Neuron (in vitro differentiated cells): Measurements from ENCODE around the gene BNIPL.
A peak's percentile ranks its signal among the peaks of the same experiment; 100 is the strongest.

Experiments used
- H2AFZ ChIP-seq: one replicate; pipeline ENCODE4 v1.6.1; 2013; ENCODE audit warnings: low read depth, mild to moderate bottlenecking, inconsistent platforms, low read length, moderate library complexity
- H3K27me3 ChIP-seq: one replicate; pipeline ENCODE4 v1.6.1; 2013; ENCODE audit warnings: low read length; ENCODE audit not compliant: insufficient read depth
- H3K36me3 ChIP-seq: one replicate; pipeline ENCODE4 v1.6.1; 2013; ENCODE audit warnings: low read length; ENCODE audit not compliant: insufficient read depth
- H3K4me1 ChIP-seq: one replicate; pipeline ENCODE4 v1.6.1; 2013; ENCODE audit warnings: low read length; ENCODE audit not compliant: insufficient read depth
- H3K4me3 ChIP-seq: 2 replicates; pipeline ENCODE4 v1.5.1; 2013; ENCODE audit warnings: mild to moderate bottlenecking, low read length, moderate library complexity
- H3K9me3 ChIP-seq: one replicate; pipeline ENCODE4 v1.6.1; 2013; ENCODE audit warnings: low read length

The BNIPL gene

GRCh38 chr1:151067185-151067584, 30.8 kb downstream of the BNIPL start:
- no peak overlapping the region for H3K4me3 ChIP-seq
- peaks cover 60% of the 10 kb centered on the region for H3K36me3 ChIP-seq
- no peaks in the 10 kb centered on the region for H3K27me3 ChIP-seq
- H3K9me3 ChIP-seq, result peaks cover 4% of the 10 kb centered on the region
- H2AFZ ChIP-seq, result no peak overlapping the region
- H3K4me1 ChIP-seq, result peaks cover 12% of the 10 kb centered on the region

- Histone ChIP-seq H3K36me3 (peaks cover 50% of the 10 kb centered on the region), H3K9me3 (peaks cover 4% of the 10 kb centered on the region), H3K27me3 (no peaks in the 10 kb centered on the region), H3K4me3 (no peak overlapping the region), H2AFZ (no peak overlapping the region), H3K4me1 (peaks cover 5% of the 10 kb centered on the region)
Observed at GRCh38 chr1:151069103-151069486, 32.7 kb downstream of the BNIPL start.

GRCh38 chr1:151070474-151071276, 34.3 kb downstream of the BNIPL start, which contains the start of gene GABPB2:
GABPB2 (plus strand) TSS chr1:151070761; CDS start chr1:151088190, 17,429 bp downstream.
- Histone ChIP-seq H3K27me3 (no peaks in the 10 kb centered on the region), H3K36me3 (peaks cover 45% of the 10 kb centered on the region), H2AFZ (no peak within 1 kb of the TSS), H3K9me3 (peaks cover 4% of the 10 kb centered on the region), H3K4me3 (peak within 1 kb of the TSS; percentile 44), H3K4me1 (no peaks in the 10 kb centered on the region)

- Histone ChIP-seq H3K4me1 (no peaks in the 10 kb centered on the region), H3K9me3 (peaks cover 4% of the 10 kb centered on the region), H3K36me3 (peaks cover 33% of the 10 kb centered on the region), H3K4me3 (no peak overlapping the region), H2AFZ (no peak overlapping the region), H3K27me3 (no peaks in the 10 kb centered on the region)
Observed at GRCh38 chr1:151072224-151072623, 35.8 kb downstream of the BNIPL start.

- H3K4me3 ChIP-seq, result no peak overlapping the region
Observed at GRCh38 chr1:151085953-151086559, 49.7 kb downstream of the BNIPL start.

More at GRCh38 chr1:151085953-151086559, 49.7 kb downstream of the BNIPL start:
- Histone ChIP-seq H3K4me1 (peaks cover 6% of the 10 kb centered on the region), H2AFZ (no peak overlapping the region), H3K27me3 (no peaks in the 10 kb centered on the region), H3K36me3 (no peaks in the 10 kb centered on the region), H3K9me3 (no peaks in the 10 kb centered on the region)
